Skin of body (tissue), 2 donors: Measurements from ENCODE around the gene KDM4B. TPM values are rescaled to one million over a fixed set of nuclear protein-coding genes. Genes with fewer than 3 reads are reported as not detected.
"Not testable (repeated sequence)": the region's sequence is repeated elsewhere in the genome, so short reads cannot be mapped to it uniquely, and the experiment has no call there.

Source experiments
- DNase-seq: peaks from one replicate; lab custom pipeline; 2025; lab: John Stamatoyannopoulos, UW
- total RNA-seq: library from RNA; depleted of rRNA; stranded (reverse); fragments of >200 nt; gene quantifications from one replicate; pipeline ENCODE4 v1.2.3, GENCODE V29; 2014

The KDM4B gene
- total RNA-seq, 1 donor from 2014 or later: 23.4 TPM

- no peak for DNase-seq
Observed at GRCh38 chr19:5012688-5013457, 44.0 kb downstream of the KDM4B start.

GRCh38 chr19:5013761-5014160 is 44.8 kb downstream of the KDM4B start:
- no peak for DNase-seq

DNA sequence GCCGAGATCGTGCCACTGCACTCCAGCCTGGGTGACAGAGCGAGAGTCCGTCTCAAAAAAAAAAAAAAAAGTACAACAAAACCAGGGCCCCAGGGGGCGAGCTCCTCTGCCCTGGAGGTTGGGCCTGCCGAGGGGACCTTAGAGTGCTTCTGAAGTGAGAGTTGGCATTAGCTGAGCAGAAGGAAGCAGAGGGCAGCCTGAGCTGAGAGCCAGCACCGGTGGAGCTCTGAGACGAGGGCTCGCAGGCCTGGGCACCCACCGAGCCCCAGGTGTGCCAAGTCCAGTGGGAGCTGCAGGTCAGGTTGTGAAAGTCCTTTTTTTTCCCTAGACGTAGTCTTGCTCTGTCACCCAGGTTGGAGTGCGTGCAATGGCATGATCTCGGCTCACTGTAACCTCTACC is 46.0 kb downstream of the KDM4B start:
- no peak for DNase-seq

- DNase-seq: no peak
Observed at GRCh38 chr19:5016268-5016667, 47.4 kb downstream of the KDM4B start.

GRCh38 chr19:5016781-5017180 is 47.9 kb downstream of the KDM4B start:
- no peak for DNase-seq

- DNase-seq: no peak
Observed at GRCh38 chr19:5017235-5017634, 48.3 kb downstream of the KDM4B start.

DNA sequence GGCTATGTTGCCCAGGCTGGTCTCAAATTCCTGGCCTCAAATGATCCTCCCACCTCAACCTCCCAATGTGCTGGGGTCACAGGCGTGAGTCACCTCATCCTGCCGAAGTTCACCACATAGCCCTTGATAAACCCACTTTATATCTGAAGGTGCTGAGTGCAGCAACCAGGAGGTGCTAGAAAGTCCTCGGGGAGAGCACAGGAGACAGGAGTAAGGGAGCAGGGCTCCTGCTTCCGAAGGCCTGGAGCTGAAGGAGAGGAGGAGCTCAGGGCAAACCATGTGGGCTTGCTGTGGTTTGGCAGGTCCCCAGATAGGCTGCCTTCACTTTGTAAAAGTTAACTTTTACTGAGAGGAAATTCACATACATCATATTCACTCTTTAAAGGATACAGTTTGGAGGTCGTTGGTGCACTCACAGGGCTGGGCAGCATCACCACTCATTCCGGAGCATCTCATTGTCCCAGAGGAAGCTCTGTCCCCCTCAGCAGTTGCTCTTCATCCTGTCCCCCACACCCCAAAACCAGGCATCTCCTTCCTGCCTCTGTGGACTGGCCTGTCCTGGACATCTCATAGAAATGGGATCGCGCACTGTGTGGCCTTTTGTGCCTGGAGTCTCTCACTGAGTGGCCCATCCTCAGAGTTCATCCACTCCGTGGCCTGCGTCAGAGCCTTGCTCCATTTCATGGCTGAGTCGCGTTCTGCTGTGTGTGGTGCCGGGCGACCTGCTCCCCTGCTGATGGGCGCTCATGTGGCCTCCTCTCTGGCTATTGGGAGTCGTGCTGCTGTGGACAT is 49.5 kb downstream of the KDM4B start:
- no peak for DNase-seq

GRCh38 chr19:5020368-5020767 is 51.5 kb downstream of the KDM4B start:
- DNase-seq: no peak

DNA sequence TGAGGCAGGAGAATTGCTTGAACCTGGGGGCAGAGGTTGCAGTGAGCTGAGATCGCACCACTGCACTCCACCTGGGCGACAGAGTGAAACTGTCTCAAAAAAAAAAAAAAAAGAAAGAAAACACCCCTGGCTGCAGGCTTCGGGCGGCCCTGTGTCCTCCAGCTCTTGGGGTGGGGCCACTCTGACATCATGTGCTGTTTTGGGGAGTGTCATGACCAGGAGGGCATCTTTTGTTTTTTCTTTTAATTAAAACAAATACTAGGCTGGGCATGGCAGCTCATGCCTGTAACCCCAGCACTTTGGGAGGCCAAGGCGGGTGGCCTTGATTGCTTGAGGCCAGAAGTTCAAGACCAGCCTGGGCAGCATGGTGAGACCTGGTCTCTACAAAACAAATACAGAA is 52.1 kb downstream of the KDM4B start:
- DNase-seq: no peak

- no peak for DNase-seq
Observed at GRCh38 chr19:5022066-5022860, 53.4 kb downstream of the KDM4B start.

- DNase-seq: no peak
Observed at GRCh38 chr19:5023128-5023571, 54.2 kb downstream of the KDM4B start.

DNA sequence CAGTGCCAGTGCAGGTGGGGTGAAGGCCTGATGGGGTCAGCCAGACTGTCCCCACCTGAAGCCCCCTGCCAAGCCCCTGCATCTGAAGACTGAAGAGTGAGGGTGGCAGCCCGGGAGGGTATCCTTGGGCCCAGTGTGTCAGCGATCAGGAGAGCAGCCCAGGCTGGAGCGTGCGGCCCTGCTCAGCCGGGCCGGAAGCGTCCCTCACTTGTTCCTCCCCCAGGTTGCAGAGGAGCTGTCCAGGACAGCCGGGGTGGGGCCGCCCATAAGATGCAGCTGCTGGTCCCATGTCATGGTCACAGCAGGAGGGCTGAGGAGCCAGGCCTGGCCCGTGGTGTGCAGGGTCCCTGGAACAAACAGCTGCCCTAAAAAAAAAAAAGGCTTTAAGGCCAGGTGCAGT is 55.4 kb downstream of the KDM4B start:
- no peak for DNase-seq

GRCh38 chr19:5025027-5025426 is 56.1 kb downstream of the KDM4B start:
- DNase-seq: no peak

- DNase-seq: no peak
Observed at GRCh38 chr19:5026706-5027273, 57.9 kb downstream of the KDM4B start.

GRCh38 chr19:5028229-5028886 is 59.4 kb downstream of the KDM4B start:
- DNase-seq: no peak

GRCh38 chr19:5029596-5029995 is 60.7 kb downstream of the KDM4B start:
- DNase-seq: not testable (repeated sequence)

- DNase-seq: no peak
Observed at GRCh38 chr19:5030136-5030820, 61.4 kb downstream of the KDM4B start.

GRCh38 chr19:5030822-5031221 is 61.9 kb downstream of the KDM4B start:
- DNase-seq: no peak

GRCh38 chr19:5031231-5032100 is 62.6 kb downstream of the KDM4B start:
- DNase-seq: peak; percentile 45
